Measurements from ENCODE around the gene ZBTB18.

DNA sequence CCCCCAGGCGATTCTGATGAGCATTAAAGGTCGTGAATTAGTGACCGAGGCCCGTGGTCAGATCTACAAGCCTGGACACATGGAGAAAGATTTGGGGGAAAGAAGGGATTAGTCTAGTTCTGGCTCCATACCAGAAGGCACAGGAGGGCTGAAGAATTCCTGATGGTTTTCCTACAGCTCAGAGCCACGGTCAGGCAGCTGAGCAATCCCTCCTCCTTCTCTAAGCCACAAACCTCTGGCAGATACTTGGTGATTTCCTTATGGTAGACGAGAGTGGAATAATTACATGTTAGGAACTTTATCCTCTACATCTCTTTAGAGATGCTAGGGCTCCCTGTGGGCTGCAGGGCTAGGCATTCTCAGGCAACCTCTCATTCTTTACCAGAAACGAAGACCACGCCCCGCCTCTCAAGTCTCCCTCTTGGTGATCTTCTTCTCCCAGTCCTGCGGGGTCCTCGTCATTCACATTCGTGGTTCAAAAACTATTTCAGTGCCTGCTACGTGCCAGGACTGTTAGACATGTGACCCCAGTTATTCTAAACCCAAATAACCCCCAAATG, 20.5 kb upstream of the ZBTB18 start:
- no peak for TF ChIP-seq CTCF (conservative IDR thresholded peaks at IDR 0.05 in 1 of 2, IDR thresholded peaks at IDR 0.05 in 1 of 2; ENCODE audit: low read depth in 1 of 2, low read length in 2 of 2)
- TF ChIP-seq EZH2 (IDR thresholded peaks at IDR 0.05; ENCODE audit: low read length, missing control alignments) = no peak
